Measurements from ENCODE around the gene ZNF709. TPM values are rescaled to one million over a fixed set of nuclear protein-coding genes. Genes with fewer than 3 reads are reported as not detected.
"Not testable (repeated sequence)": the region's sequence is repeated elsewhere in the genome, so short reads cannot be mapped to it uniquely, and the experiment has no call there.

The ZNF709 gene
- 3.7 TPM for total RNA-seq

DNA sequence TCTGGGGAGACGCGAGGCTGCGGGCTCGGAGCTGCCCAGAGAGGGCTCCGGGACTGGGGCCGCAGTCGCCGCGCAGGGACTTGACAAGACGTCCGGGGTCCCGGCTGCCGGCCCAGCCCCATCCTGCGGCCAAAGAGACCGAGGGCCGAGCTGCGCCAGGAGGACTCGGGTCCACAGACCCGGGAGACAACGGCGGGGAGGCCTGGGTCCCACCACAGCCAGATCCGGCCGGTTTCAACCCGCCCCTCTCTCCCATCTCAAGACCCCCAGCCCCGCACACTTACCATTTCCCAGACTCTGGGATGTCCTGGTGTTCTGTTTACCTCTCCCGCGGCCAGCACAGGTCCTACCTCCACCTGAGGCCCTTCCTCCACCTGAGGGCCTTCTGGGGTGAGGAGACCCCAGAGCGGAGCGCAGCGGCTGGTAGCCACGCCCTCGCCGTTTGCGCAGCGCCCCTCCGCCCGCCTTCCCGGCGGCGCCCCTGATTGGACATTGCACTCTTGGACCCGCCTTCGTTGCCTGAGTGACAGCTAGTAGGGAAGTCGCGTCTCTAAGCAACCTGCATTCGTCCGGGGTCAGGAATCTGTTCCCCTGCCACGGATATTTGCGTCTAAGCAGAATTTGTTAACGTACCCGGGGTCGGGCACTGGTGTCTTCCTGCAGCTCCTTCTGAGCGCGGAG, at the start of gene ZNF709:
TSS of gene ZNF709 (minus strand) at position 446 of the 681 bp plus-strand sequence. CDS start at position 287, 159 bp downstream.
- DNase-seq (ENCODE audit: low spot score), result peak; percentile 94

DNA sequence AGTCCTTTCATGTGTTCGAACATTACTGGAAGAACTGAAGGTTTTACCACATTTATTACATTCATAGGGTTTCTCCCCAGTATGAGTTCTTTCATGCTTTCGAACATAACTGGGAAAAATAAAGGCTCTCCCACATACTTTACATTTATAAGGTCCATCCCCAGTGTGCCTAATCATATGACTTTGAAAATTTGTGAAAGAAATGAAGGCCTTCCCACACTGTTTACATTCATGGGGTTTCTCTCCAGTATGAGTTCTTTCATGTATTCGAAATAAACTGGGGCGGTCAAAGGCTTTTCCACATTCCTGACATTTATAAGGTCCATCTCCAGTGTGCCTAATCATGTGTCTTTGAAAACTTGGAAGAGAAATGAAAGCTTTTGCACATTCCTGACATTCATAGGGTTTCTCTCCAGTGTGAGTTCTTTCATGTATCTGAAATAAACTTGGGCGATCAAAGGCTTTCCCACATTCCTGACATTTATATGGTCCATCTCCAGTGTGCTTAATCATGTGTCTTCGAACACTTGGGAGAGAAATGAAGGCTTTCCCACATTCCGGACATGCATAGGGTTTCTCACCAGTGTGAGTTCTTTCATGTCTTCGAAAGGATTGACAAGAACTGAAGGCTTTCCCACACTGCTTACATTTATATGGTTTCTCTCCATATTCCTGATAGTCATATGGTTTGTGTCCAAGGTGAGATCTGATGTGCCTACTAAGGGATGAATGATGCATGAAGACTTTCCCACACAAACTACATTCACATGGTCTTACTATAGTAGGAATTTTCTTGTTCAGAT, 42.6 kb upstream of the ZNF709 start:
- no peak for DNase-seq (ENCODE audit: low spot score)

DNA sequence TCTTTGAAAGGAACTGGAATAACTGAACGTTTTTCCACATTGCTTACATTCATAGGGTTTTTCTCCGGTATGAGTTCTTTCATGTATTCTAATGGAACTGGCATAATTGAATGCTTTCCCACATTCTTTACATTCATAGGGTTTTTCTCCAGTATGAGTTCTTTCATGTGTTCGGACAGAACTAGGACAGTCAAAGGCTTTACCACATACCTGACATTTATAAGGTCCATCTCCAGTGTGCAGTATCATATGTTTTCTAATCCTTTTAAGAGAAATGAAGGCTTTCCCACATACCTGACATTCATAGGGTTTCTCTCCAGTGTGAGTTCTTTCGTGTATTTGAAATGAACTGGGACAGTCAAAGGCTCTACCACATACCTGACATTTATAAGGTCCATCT, 41.9 kb upstream of the ZNF709 start:
- no peak for DNase-seq (ENCODE audit: low spot score)

DNA sequence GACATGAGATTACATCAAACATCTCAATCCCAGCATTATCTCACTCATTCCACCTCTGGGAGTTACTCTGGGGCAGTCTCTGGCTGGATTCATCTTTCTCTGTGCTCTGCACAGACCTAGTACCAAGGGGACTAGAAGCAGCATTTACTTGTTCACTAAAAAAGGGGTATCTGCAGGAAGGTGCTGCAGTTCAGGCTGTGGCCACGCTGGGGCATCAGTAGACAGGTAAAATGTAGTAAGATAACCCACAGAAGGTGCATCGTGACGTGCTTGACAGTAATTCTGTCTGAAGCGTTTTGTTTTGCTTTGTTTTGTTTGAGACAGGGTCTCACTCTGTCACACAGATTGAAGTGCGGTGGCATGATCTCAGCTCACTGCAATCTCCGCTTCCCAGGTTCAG, 37.4 kb upstream of the ZNF709 start:
- DNase-seq (ENCODE audit: low spot score), result no peak

DNA sequence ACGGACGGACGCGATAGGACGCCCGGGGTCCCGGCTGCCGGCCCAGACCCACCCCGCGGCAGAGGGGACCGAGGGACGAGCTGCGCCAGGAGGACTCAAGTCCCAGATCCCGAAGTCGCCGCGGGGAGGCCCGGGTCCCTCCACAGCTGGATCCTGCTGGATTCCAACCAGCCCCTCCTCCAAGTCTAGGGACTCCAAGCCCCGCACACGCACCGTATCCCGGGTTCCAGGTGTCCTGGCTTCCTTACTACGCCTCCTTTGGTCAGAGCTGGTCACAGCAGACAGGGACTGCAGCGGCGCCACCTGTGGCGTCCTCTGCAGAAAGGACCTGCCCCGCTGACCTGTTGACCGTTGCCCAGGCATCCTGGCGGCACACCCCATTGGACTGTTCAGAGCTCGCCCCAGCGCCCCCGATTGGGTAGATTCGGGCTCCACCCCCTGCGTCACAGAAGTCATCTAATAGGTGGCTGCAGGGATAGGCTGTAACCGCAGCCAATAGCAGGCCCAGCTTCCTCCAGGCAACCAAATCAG, 29.0 kb upstream of the ZNF709 start:
- peak; percentile 12 for DNase-seq (ENCODE audit: low spot score)

DNA sequence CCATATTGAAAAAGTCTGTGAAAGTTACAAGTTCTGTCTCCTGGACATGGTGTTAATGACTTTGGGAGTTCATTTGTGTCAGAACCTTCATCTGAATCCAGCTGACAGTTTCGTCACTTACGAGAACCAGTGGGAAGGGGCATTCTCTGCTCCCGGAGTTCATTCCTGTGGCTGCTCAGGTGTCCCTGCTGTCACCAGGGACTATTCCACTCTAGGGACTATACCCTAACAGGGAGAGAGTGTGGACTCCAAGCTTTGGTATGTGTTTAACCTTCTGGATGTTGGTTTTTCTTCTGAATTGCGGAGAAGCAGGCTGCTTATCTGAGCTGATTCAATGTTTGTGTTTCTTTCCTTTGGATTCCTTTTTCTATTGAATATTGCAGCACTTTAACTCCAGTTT, 12.4 kb upstream of the ZNF709 start:
- DNase-seq (ENCODE audit: low spot score), result no peak

DNA sequence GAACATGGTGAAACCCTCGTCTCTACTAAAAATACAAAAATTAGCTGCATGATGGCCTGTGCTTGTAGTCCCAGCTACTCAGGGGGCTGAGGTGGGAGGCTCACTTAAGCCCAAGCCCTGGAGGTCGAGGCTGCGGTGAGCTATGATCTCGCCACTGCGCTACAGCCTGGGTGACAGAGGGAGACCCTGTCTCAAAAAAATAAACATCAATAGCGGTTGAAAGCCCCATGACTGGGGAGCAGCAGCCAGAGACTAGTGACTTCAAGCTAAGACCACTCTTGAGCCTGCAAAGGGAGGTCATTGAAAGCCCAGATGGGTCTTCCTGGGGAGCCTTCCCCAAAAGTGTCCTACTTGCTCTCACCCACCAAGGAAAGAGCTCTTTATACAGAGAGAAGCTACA, 11.9 kb upstream of the ZNF709 start:
- no peak for DNase-seq (ENCODE audit: low spot score)

DNA sequence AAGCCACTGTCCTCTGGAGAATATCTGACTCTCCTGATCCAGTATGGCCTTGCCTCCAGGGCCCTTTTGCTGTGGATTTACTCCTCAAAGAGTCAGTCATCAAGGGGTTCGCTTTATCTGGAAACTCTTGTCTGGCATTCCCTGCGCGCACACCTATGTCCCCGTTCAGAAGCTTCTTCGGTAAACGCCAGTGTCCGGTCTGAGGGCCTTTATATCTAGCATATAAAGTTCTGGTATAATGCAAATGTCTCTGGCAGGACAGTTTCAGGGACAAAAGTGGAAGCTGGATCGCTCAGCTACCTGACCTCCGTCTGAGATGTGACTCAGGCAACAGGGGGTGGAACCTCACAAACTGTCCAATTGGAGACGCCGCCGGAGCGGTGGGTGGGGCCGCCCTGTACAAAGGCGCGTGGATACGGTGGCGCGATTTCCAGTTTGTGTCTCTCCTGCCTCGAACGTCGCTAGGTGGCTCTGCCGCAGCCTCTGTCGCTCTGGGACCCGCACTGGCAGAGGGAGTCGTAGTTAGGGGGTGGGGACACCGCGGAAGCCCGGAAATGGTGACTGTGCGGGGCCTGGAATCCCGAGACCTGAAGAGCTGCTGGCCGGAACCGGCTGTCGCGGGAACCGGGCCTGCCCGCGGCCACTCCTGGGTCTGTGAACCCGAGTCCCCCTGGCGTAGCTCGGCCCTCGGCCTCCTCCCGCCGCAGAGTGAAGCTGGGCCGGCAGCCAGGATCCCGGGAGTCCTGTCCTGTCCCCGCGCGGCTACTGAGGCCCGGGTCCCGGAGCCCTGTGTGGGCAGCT, 10.6 kb upstream of the ZNF709 start:
- peak; percentile 96 for DNase-seq (ENCODE audit: low spot score)

DNA sequence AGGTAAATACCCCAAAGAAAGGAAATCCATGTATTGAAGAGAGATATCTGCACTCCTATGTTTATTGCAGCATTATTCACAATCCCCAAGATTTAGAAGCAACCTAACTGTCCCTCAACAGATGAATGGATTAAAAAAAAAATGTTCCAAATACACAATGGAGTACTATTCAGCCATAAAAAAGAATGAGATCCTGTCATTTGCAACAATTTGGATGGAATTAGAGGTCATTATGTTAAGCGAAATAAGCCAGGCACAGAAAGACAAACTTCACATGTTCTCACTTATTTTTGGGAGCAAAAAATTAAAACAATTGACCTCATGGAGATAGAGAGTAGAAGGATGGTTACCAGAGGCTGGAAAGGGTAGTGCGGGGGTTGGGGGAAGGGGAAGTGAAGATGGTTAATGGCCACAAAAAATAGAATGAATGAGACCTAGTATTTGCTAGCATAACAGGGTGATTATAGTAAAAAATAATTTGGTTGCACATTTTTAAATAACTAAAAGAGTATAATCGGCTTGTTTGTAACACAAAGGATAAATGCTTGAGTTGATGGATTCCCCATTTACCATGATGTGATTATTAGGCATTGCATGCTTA, 9.7 kb upstream of the ZNF709 start:
- DNase-seq (ENCODE audit: low spot score), result no peak

DNA sequence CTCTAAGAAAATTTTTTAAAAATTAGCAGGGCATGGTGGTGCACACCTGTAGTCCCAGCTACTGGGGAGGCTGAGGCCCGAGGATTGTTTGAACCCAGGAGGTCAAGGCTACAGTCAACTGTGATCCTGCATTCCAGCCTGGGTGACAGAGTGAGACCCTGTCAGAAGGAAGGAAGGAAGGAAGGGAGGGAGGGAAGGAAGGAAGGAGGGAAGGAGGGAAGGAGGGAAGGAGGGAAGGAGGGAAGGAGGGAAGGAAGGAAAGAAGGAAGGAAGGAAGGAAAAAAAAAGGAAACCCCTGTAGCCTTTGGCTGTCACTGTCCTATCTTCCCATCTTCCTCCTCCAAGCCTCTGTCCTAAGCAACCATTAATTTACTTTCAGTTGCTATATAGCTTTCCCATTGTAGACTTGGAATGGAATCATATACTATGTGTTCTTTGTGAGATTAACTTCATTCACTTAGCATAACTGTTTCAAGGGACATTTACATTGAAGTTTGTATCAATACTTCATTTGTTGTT, 1.7 kb upstream of the ZNF709 start:
- DNase-seq (ENCODE audit: low spot score), result not testable (repeated sequence)

DNA sequence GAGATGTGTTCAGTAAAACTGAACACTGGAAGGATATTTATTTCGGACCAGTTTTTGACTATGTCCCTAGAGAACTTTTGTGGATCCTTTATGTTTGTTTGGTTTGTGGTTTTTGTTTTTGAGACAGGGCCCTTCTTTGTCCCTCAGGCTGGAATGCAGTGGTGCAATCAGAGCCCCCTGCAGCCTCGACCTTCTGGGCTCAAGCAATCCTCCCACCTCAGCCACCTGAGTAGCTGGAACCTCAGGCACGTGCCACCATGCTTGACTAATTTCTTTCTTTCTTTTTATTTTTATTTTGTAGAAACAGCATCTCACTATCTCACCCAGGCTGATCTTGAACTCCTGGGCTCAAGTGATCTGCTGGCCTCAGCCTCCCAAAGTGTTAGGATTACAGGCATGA, 955 bp upstream of the ZNF709 start:
- DNase-seq (ENCODE audit: low spot score), result no peak

DNA sequence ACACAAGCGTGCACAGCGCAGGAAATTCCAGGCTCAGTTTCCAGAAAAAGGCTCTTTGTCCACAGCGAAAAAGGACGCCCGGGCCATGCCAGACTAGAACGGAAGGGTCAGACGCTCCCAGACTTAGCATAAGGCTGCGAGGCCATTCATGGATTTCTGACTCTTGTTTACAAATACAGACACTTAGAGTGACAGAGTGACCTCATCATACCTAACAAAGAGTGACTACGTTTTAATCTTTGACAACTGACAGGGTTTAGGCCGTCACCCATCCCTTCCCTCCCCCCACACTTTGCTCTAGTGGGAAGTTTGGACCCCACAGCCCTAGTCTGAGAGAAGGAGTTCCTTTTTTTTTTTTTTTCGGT, 418 bp upstream of the ZNF709 start:
- no peak for DNase-seq (ENCODE audit: low spot score)

DNA sequence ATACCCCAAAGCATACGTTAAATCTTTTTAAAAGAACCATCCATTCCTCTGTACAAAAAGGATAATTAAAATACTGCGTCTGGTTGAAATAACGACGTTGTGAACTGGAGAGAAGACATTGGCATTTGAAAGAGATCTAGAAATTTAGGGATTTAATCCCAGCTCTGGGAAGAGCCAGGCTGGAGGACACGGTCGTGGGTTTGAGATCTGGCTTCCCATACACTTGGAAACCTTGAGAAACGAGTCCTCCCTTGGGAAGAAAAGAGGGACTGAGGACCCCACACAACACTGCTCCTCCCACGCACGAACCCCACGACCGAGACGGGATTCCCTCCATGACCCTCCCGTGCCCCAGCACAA, 625 bp downstream of the ZNF709 start:
- no peak for DNase-seq (ENCODE audit: low spot score)

DNA sequence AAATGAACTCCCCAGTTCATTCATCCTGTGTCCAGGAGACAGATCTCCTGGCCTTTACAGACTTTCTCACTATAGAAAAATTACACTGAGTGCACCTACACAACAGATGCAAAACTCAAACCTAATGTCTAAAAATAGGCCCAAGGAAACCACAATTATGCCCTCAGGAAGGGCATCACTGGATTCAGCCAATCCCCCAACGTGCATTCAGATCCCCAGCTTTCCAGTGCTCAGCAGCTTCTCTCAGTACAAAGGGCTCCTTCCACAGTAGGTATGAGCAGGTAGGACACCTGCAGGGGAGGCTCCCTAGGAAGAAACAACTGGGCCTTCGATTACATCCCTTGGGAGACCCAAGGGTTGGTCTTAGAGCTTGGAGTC, 2.1 kb downstream of the ZNF709 start:
- DNase-seq (ENCODE audit: low spot score), result no peak

DNA sequence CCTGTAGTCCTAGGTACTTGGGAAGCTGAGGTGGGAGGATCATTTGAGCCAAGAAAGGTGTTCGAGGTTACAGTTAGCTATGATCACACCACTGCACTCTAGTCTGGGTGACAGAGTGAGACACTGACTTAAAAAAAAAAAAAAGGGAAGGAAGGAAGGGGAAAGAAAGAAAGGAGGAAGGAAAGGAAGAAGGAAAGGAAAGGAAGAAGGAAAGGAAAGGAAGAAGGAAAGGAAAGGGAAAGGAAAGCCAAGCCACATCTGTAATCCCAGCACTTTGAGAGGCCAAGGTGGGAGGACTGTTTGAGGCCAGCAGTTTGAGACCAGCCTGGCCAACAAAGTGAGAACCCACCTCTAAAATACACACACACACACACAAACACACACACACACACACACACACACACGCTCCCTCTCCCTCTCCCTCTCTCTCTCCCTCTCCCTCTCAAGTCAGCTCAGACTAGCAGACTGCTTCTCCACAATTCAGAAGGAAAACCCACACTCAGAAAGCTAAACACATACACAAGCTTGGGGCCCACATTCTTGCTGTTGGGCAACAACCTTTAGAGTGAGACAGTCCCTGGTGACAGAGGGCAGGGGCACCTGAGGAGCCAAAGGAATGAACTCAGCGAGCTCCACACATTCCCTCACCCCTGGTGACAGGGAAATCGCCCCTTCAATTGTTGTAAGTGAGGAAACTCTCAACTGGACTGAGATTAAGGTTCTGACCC, 2.7 kb downstream of the ZNF709 start:
- no peak for DNase-seq (ENCODE audit: low spot score)

DNA sequence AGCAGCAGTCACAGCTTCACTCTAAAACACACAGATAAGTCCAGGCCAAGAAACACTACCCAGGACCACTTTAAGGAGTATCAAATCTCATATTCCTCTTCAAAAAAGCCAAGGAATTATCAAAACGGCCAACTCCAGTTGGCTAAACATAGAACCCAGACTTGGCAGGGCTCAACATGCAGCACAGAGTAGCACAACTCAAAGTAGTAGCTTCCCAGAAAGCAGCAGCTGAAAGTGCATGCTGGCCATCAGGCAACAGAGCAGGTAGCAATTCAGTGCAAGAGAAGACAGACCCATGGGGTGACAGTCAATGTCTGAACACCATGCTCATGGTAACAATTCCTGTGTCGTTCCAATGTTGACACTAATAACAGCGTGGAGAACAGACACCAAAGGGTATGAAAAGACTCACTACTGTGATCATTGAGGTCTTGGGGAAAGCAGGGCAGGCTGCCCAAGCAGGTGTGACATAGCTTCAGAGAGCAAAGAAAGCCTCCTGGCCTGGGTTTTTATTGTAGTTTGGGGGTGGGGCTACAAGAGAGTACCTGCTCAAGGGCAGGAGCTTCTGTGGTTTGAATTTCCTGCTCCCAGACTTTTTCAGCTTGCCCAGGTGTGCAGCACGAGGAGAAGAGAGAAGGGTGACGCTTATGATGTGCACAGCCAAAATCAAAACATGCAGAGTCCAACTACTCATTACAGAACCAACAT, 6.2 kb downstream of the ZNF709 start:
- no peak for DNase-seq (ENCODE audit: low spot score)

DNA sequence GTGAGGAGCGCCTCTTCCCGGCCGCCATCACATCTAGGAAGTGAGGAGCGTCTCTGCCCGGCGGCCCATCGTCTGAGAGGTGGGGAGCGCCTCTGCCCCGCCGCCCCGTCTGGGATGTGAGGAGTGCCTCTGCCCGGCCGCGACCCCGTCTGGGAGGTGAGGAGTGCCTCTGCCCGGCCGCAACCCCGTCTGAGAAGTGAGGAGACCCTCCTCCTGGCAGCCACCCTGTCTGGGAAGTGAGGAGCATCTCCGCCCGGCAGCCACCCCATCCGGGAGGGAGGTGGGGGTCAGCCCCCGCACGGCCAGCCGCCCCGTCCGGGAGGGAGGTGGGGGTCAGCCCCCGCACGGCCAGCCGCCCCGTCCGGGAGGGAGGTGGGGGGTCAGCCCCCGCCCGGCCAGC, 17.0 kb downstream of the ZNF709 start:
- not testable (repeated sequence) for DNase-seq (ENCODE audit: low spot score)

DNA sequence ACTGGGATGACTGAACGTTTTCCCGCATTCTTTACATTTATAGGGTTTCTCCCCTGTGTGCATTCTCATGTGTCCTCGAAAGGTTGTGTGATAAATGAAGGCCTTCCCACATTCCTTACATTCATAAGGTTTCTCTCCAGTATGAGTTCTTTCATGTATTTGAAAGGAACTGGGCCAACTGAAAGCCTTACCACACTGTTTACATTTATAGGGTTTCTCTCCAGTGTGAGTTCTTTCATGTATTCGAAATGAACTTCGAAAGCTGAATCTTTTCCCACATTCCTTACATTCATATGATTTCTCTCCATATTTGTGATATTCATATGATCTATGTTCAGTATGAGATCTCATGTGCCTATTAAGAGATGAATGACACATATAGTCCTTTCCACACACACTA, 19.4 kb downstream of the ZNF709 start:
- no peak for DNase-seq (ENCODE audit: low spot score)

DNA sequence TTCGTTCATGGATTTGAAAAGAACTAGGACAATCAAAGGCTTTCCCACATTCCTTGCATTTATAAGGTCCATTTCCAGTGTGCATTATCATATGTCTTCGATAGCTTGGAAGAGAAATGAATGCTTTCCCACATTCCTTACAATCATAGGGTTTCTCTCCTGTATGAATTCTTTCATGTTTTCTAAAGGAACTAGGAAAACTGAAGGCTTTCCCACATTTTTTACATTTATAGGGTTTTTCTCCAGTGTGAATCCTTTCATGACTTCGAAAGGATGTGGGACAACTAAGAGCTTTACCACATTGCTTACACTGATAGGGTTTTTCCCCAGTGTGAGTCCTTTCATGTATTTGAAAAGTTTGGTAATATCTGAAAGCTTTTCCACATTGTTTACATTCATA, 19.8 kb downstream of the ZNF709 start:
- DNase-seq (ENCODE audit: low spot score), result no peak

DNA sequence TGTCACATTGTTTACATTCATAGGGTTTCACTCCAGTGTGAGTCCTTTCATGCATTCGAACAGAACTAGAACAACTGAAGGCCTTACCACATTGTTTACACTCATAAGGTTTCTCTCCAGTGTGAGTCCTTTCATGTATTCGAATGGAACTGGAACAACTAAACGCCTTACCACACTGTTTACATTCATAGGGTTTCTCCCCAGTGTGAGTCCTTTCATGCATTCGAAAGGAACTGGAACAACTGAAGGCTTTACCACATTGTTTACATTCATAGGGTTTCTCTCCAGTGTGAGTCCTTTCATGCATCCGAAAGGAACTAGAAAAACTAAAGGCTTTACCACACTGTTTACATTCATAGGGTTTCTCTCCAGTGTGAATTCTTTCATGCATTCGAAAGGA, 20.5 kb downstream of the ZNF709 start:
- DNase-seq (ENCODE audit: low spot score), result not testable (repeated sequence)

DNA sequence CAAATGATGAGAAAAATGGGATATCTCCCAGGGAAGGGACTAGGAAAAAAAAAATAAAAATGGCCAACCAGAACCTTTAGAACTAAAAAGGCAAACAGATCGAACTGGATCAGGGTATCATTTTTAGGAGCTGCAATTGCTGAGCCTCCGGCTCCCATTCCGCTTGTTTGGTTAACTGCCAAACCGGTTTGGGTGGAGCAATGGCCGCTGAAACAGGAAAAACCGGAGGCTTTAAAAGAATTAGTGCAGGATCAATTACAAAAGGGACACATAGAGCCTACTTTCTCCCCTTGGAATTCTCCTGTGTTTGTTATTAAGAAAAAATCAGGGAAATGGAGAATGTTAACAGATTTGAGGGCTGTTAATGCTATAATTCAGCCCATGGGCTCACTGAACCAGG, 31.1 kb downstream of the ZNF709 start:
- peak; percentile 14 for DNase-seq (ENCODE audit: low spot score)

Data from mucosa of gallbladder (tissue), 1 donor.